ENCODE results near the gene ATP2A2.

DNA sequence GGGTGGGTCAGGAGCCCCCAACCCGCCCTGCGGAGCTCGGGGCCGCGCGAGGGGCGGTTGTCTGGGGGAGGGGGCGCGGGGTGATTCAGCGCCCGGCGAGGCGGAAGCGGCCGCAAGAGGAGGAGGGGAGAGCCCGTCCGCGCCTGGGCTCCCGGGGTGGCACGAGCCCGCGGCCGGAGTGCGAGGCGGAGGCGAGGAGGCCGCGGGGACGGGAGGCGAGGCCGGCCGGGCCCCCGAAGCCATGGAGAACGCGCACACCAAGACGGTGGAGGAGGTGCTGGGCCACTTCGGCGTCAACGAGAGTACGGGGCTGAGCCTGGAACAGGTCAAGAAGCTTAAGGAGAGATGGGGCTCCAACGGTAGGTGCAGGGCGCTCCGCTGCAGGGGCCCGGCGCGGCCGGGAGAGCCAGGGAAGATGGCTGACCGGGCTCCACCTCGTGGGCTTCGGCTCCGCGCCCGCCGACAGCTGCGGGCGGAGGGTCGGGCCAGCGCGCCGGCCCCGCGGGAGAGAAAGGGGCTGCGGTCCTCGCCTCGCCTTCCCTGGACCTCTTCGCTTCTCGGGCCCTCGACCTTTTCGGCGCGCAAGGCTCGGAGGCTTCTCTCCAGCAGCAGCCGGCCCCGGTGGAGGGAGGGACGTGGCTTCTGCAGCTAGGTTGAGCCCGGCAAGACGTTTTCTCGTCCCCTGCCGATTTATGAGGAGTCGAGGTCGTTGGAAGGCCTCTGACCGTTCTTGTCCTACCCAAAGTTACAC lies 677 bp downstream of the ATP2A2 start:
- TF ChIP-seq, protein P1, sequence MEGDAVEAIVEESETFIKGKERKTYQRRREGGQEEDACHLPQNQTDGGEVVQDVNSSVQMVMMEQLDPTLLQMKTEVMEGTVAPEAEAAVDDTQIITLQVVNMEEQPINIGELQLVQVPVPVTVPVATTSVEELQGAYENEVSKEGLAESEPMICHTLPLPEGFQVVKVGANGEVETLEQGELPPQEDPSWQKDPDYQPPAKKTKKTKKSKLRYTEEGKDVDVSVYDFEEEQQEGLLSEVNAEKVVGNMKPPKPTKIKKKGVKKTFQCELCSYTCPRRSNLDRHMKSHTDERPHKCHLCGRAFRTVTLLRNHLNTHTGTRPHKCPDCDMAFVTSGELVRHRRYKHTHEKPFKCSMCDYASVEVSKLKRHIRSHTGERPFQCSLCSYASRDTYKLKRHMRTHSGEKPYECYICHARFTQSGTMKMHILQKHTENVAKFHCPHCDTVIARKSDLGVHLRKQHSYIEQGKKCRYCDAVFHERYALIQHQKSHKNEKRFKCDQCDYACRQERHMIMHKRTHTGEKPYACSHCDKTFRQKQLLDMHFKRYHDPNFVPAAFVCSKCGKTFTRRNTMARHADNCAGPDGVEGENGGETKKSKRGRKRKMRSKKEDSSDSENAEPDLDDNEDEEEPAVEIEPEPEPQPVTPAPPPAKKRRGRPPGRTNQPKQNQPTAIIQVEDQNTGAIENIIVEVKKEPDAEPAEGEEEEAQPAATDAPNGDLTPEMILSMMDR (conservative IDR thresholded peaks at IDR 0.05; ENCODE audit: low read depth, low read length) = no peak
- TF ChIP-seq MXI1 (IDR thresholded peaks at IDR 0.05; ENCODE audit: borderline replicate concordance, low read depth, low read length) = no peak
